Measurements from ENCODE around the gene SKI. TPM values are rescaled to one million over a fixed set of nuclear protein-coding genes. Genes with fewer than 3 reads are reported as not detected.

The SKI gene
- total and polyA plus RNA-seq, 2 of the 8 experiments (the other 6 are each of a cell fraction or from before 2014, with no cell fraction given), result 8.3 to 87.6 TPM

- TF ChIP-seq CTCF (IDR thresholded peaks at IDR 0.05; ENCODE audit: control extremely low read depth in 1 of 3, insufficient read depth in 1 of 3, low read depth in 1 of 3, low read length in 3 of 3), result no peak
- TF ChIP-seq TAF7 (optimal IDR thresholded peaks at IDR 0.05; ENCODE audit: borderline replicate concordance, low read depth, low read length), result no peak
- no peak for TF ChIP-seq TBP (IDR thresholded peaks at IDR 0.05; ENCODE audit: low read depth, low read length)
Measured at GRCh38 chr1:2268285-2269056, 40.4 kb downstream of the SKI start (continued).

Measured in H1 (cell line).